H1 (cell line): ENCODE results near the gene DNAJB7. TPM values are rescaled to one million over a fixed set of nuclear protein-coding genes. Genes with fewer than 3 reads are reported as not detected.

Experiments
- CTCF ChIA-PET: fragments of 300-600 bp; sonication (Branson Sonifier 250); formaldehyde crosslinking; loops from one replicate; lab custom pipeline; 2021; ENCODE audit not compliant: partially characterized antibody; lab: Charles Lee
- POLR2A ChIA-PET: fragments of 300-600 bp; sonication (Branson Sonifier 250); formaldehyde crosslinking; loops from one replicate; lab custom pipeline; 2021; ENCODE audit warnings: inconsistent platforms; ENCODE audit not compliant: partially characterized antibody; lab: Charles Lee
- DNase-seq, 2 experiments: peaks; one replicate each; pipeline versions ENCODE4 v3.0.0 to v3.0.0-alpha.2; 2010 to 2022; ENCODE audit warnings: low spot score in 2 of 2, low read depth in 1 of 2, mixed read lengths in 1 of 2
- FAIRE-seq: peaks from 2 replicates; lab custom pipeline; 2011; peaks lifted over from hg19 to GRCh38; lab: Jason Lieb, UNC
- H2AFZ ChIP-seq: 2 replicates; pipeline ENCODE4 v1.8.1; 2012; ENCODE audit warnings: low read length, inconsistent platforms
- H2AK5ac ChIP-seq: 2 replicates; pipeline ENCODE4 v1.6.1; 2013; ENCODE audit warnings: low read depth, low read length
- H2BK120ac ChIP-seq: replicated peaks from 2 replicates; pipeline ENCODE3; 2013; ENCODE audit warnings: low read depth, low read length, inconsistent platforms
- H2BK12ac ChIP-seq: 2 replicates; pipeline ENCODE4 v1.6.1; 2013; ENCODE audit warnings: low read depth, low read length
- H2BK15ac ChIP-seq: 2 replicates; pipeline ENCODE4 v1.6.1; 2013; ENCODE audit warnings: low read length
- H2BK20ac ChIP-seq: 2 replicates; pipeline ENCODE4 v1.6.1; 2013; ENCODE audit warnings: low read length
- H2BK5ac ChIP-seq: 2 replicates; pipeline ENCODE4 v1.6.1; 2013; ENCODE audit warnings: low read depth, low read length
- H3K14ac ChIP-seq: 2 replicates; pipeline ENCODE4 v1.6.1; 2013; ENCODE audit warnings: inconsistent platforms; ENCODE audit not compliant: insufficient read length
- H3K18ac ChIP-seq: 2 replicates; pipeline ENCODE4 v1.6.1; 2013; ENCODE audit warnings: low read length; ENCODE audit errors: extremely low read depth
- H3K23ac ChIP-seq: 2 replicates; pipeline ENCODE4 v1.6.1; 2013; ENCODE audit warnings: inconsistent platforms; ENCODE audit not compliant: insufficient read length
- H3K23me2 ChIP-seq: 2 replicates; pipeline ENCODE4 v1.6.1; 2013; ENCODE audit warnings: low read depth, low read length
- H3K27ac ChIP-seq: 2 replicates; pipeline ENCODE4 v1.6.1; 2011; ENCODE audit warnings: low read depth, low read length, inconsistent platforms
- H3K27me3 ChIP-seq, 4 experiments: replicated peaks in 1 of 4; 1 replicate in 1 of 4; 2 replicates in 3 of 4; pipeline versions ENCODE4 v1.6.1 to v1.8.1; 2011 to 2013; ENCODE audit warnings: low read length in 3 of 4, mild to moderate bottlenecking in 3 of 4, inconsistent platforms in 2 of 4, mixed read lengths in 2 of 4, moderate library complexity in 1 of 4; ENCODE audit not compliant: control insufficient read depth in 3 of 4, insufficient read depth in 3 of 4; ENCODE audit errors: extremely low read depth in 1 of 4
- H3K36me3 ChIP-seq, 4 experiments: 2 replicates each; pipeline versions ENCODE4 v1.6.1 to v1.8.1; 2011 to 2013; ENCODE audit warnings: mild to moderate bottlenecking in 4 of 4, low read length in 3 of 4, moderate library complexity in 2 of 4, control low read depth in 1 of 4, inconsistent platforms in 1 of 4; ENCODE audit not compliant: insufficient read depth in 4 of 4, control insufficient read depth in 2 of 4
- H3K4ac ChIP-seq: replicated peaks from 2 replicates; pipeline ENCODE3; 2013; ENCODE audit warnings: low read length, low read depth, mixed read lengths, inconsistent platforms; ENCODE audit not compliant: insufficient read length
- H3K4me1 ChIP-seq, 4 experiments: replicated peaks in 1 of 4; 1 replicate in 1 of 4; 2 replicates in 3 of 4; pipeline versions ENCODE4 v1.6.1 to v1.8.1; 2011 to 2013; ENCODE audit warnings: low read length in 3 of 4, inconsistent platforms in 2 of 4, mixed read lengths in 1 of 4; ENCODE audit not compliant: insufficient read depth in 4 of 4, control insufficient read depth in 3 of 4
- H3K4me2 ChIP-seq, 2 experiments: 2 replicates each; pipeline versions ENCODE4 v1.6.1 to v1.8.1; 2011 to 2013; ENCODE audit warnings: low read depth in 2 of 2, low read length in 2 of 2, control low read depth in 1 of 2, inconsistent platforms in 1 of 2, mild to moderate bottlenecking in 1 of 2; ENCODE audit not compliant: insufficient read depth in 1 of 2
- H3K4me3 ChIP-seq, 4 experiments: fragments of 200-600, 300-600 bp in 1 of 4; sonication (generic), shearing (Covaris generic), sonication (Bioruptor Twin) in 1 of 4; 2 replicates each; pipeline versions ENCODE4 v1.5.1 to v1.8.1; 2011 to 2016; ENCODE audit warnings: low read length in 4 of 4, low read depth in 3 of 4, control low read depth in 2 of 4, inconsistent platforms in 2 of 4, mild to moderate bottlenecking in 2 of 4, mixed read lengths in 1 of 4, moderate library complexity in 1 of 4; ENCODE audit not compliant: insufficient read depth in 2 of 4; ENCODE audit errors: extremely low read depth in 1 of 4
- H3K56ac ChIP-seq: replicated peaks from 2 replicates; pipeline ENCODE3; 2013; ENCODE audit warnings: low read depth, mild to moderate bottlenecking, mixed read lengths, low read length, inconsistent platforms; ENCODE audit not compliant: insufficient read length
- H3K79me1 ChIP-seq: 2 replicates; pipeline ENCODE4 v1.6.1; 2013; ENCODE audit warnings: low read depth, low read length, control low read depth
- H3K79me2 ChIP-seq, 2 experiments: 2 replicates each; pipeline versions ENCODE4 v1.6.1 to v1.8.1; 2012 to 2013; ENCODE audit warnings: low read length in 2 of 2, mild to moderate bottlenecking in 2 of 2, inconsistent platforms in 1 of 2; ENCODE audit not compliant: insufficient read depth in 2 of 2, control insufficient read depth in 1 of 2
- H3K9ac ChIP-seq, 4 experiments: replicated peaks in 1 of 4; 1 replicate in 1 of 4; 2 replicates in 3 of 4; pipeline versions ENCODE4 v1.6.1 to v1.8.1; 2011 to 2013; ENCODE audit warnings: low read depth in 3 of 4, low read length in 3 of 4, control low read depth in 2 of 4, mild to moderate bottlenecking in 2 of 4, moderate library complexity in 2 of 4, inconsistent platforms in 1 of 4; ENCODE audit errors: extremely low read depth in 1 of 4
- H3K9me3 ChIP-seq, 2 experiments: 2 replicates each; pipeline versions ENCODE4 v1.6.1 to v1.8.1; 2012 to 2013; ENCODE audit warnings: mild to moderate bottlenecking in 2 of 2, moderate library complexity in 2 of 2, control low read depth in 1 of 2, inconsistent platforms in 1 of 2, low read depth in 1 of 2, low read length in 1 of 2, mixed read lengths in 1 of 2; ENCODE audit not compliant: insufficient read depth in 2 of 2
- H4K20me1 ChIP-seq, 2 experiments: replicated peaks in 1 of 2; 2 replicates each; pipeline versions ENCODE3 to v1.8.1; 2011 to 2013; ENCODE audit warnings: inconsistent platforms in 2 of 2, low read length in 2 of 2, mild to moderate bottlenecking in 1 of 2; ENCODE audit not compliant: insufficient read depth in 2 of 2, control insufficient read depth in 1 of 2
- H4K5ac ChIP-seq: 2 replicates; pipeline ENCODE4 v1.6.1; 2013; ENCODE audit warnings: low read length, low read depth, mixed read lengths, inconsistent platforms; ENCODE audit not compliant: insufficient read length
- H4K8ac ChIP-seq: 2 replicates; pipeline ENCODE4 v1.8.0; 2013; ENCODE audit warnings: mild to moderate bottlenecking, moderate library complexity, low read length, inconsistent platforms; ENCODE audit not compliant: insufficient read depth; ENCODE audit errors: extremely low read depth
- H4K91ac ChIP-seq: replicated peaks from 2 replicates; pipeline ENCODE3; 2013; ENCODE audit warnings: low read length, mixed read lengths, inconsistent platforms; ENCODE audit not compliant: insufficient read length
- WGBS, 2 experiments: shearing (Covaris generic) in 1 of 2; methylation state at CpG; one replicate each; pipeline versions ENCODE4 v1.1.6 to v1.1.7; 2013 to 2015; ENCODE audit warnings: low lambda C conversion rate in 2 of 2, mixed read lengths in 2 of 2, inconsistent platforms in 1 of 2, low coverage in 1 of 2, missing lambda C conversion rate in 1 of 2; ENCODE audit not compliant: insufficient replicate concordance in 2 of 2, insufficient coverage in 1 of 2, insufficient read length in 1 of 2; ENCODE audit errors: extremely low coverage in 1 of 2, missing lambda C conversion rate in 1 of 2; 5-methylcytosine and 5-hydroxymethylcytosine counted together
- polyA plus RNA-seq, 7 experiments: library from polyadenylated mRNA; depleted of rRNA in 3 of 7; stranded (reverse) in 5 of 7; unstranded in 2 of 7; fragments of >200 nt in 5 of 7; fragments of 200-250 nt in 2 of 7; gene quantifications; 1 replicate in 5 of 7; 2 replicates in 1 of 7; 4 replicates in 1 of 7; pipeline versions ENCODE4 v1.2.1 to v1.2.3, GENCODE V29; 2011 to 2013; ENCODE audit warnings: missing spikeins in 2 of 7, mixed read lengths in 2 of 7
- total RNA-seq: library from RNA; stranded (reverse); fragmentation: NEBNext Ultra II Directional; extraction: Animal tissue kit (Norgen Biotek cat#: 25700); gene quantifications from 2 replicates; pipeline ENCODE4 v1.2.1, GENCODE V29; 2021

The DNAJB7 gene
- total and polyA plus RNA-seq, 2 of the 8 experiments (the other 6 are each of a cell fraction or from before 2014, with no cell fraction given): not detected

DNA sequence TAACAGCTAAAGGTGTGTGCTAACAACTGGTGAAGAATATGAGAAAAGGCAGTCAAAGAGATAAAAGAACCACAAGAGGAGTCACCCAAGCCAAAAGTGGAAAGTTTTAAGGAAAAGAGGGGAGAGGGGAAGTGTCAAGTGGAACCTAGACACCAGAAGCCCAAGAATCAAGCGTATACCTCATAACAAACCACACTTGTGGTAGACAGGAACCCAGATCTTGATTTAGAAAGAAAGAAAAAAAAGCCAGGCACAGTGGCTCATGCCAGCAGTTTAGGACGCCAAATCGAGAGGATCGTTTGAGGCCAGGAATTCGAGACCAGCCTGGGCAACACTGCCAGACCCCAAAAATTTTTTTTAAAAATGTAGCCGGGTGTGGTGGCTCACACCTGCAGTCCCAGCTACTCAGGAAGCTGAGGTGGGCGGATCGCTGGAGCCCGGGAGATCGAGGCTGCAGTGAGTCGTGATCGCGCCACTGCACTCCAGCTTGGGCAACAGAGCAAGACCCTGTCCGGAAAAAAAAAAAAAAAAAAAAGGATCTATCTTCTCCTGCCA lies 43.6 kb downstream of the DNAJB7 start:
- no peak overlapping the region for H3K18ac ChIP-seq
- FAIRE-seq: no peak
- no peak overlapping the region for H3K23ac ChIP-seq
- ChIA-PET CTCF (interaction anchor here (0.5 to 1.1 kb wide), 4 partner anchors 36 to 419 kb away, joined by 3 to 5 read pairs (median 3); no protein-coding TSS in a partner anchor), POLR2A (interaction anchor here (0.6 to 2.8 kb wide), 4 partner anchors 9 to 39 kb away, joined by 3 to 9 read pairs (median 5); partner anchors contain the start of gene XPNPEP3)
- H3K27me3 ChIP-seq: no peaks in the 10 kb centered on the region
- peak overlapping the region; percentile 75; the same call in 1 of the 2 replicates for H2AFZ ChIP-seq
- H3K23me2 ChIP-seq: peaks cover 2% of the 10 kb centered on the region; the same call in 1 of the 2 replicates
- H3K36me3 ChIP-seq: peaks cover 0 to 11% (median 4%) of the 10 kb centered on the region in 4 experiments; a peak in 3 of 8 replicates
- no peak overlapping the region for H2AK5ac ChIP-seq
- H3K4me1 ChIP-seq: peaks cover 0 to 1% (median 0%) of the 10 kb centered on the region in 4 experiments; a peak in 3 of 7 replicates
- no peak overlapping the region for H4K91ac ChIP-seq
- H3K79me2 ChIP-seq: peaks cover 5 to 46% of the 10 kb centered on the region in 2 experiments; a peak in 3 of 4 replicates
- WGBS, 2 experiments: 76% methylated on average over 13 of the region's 14 CpGs; no CpG with 5 or more reads in 1 of the 2 experiments
- H2BK12ac ChIP-seq: no peak overlapping the region
- no peak overlapping the region for H2BK20ac ChIP-seq
- peak overlapping the region; percentile 71 to 77 for H3K4me2 ChIP-seq
- no peak overlapping the region for H3K56ac ChIP-seq
- no peak overlapping the region for H4K8ac ChIP-seq
- no peak overlapping the region for H3K27ac ChIP-seq
- H3K9ac ChIP-seq: peak overlapping the region in 2 of 4 experiments; percentile 63 to 72; a peak in 3 of 7 replicates
- no peaks in the 10 kb centered on the region for H3K9me3 ChIP-seq
- no peak overlapping the region for H2BK15ac ChIP-seq
- H4K5ac ChIP-seq: no peak overlapping the region
- H4K20me1 ChIP-seq: no peaks in the 10 kb centered on the region
- no peak for DNase-seq
- H2BK5ac ChIP-seq: no peak overlapping the region
- H3K4me3 ChIP-seq: peak overlapping the region; percentile 72 to 98 (median 94)
- H3K79me1 ChIP-seq: peaks cover 9% of the 10 kb centered on the region
- no peak overlapping the region for H3K4ac ChIP-seq
- no peak overlapping the region for H2BK120ac ChIP-seq
- H3K14ac ChIP-seq: no peak overlapping the region
